Endothelial cell of umbilical vein (primary cell): ENCODE data around the gene WDR37. TPM values are rescaled to one million over a fixed set of nuclear protein-coding genes. Genes with fewer than 3 reads are reported as not detected.

Experiments
- BruUV-seq: library from RNA; stranded (reverse); fragments of 400-500 nt; replicated peaks from 2 replicates; lab custom pipeline; 2021; lab: Mats Ljungman, UMichigan
- CTCF ChIA-PET: fragments of 300-600, 350-600 bp; sonication (Branson Sonifier 250); formaldehyde crosslinking; loops from one replicate; lab custom pipeline; 2021; ENCODE audit warnings: antibody characterized with exemption, inconsistent platforms; lab: Charles Lee
- POLR2A ChIA-PET: fragments of 300-600, 350-600 bp; sonication (Branson Sonifier 250); formaldehyde crosslinking; loops from one replicate; lab custom pipeline; 2021; ENCODE audit warnings: antibody characterized with exemption, inconsistent platforms; lab: Charles Lee
- DNase-seq: peaks from one replicate; pipeline ENCODE4 v3.0.0-alpha.2; 2011; ENCODE audit warnings: low read depth, low spot score
- FAIRE-seq: peaks from 2 replicates; lab custom pipeline; 2011; peaks lifted over from hg19 to GRCh38; lab: Jason Lieb, UNC
- H2AFZ ChIP-seq: 2 replicates; pipeline ENCODE4 v1.6.0; 2012; ENCODE audit warnings: low read depth, low read length, control low read depth, inconsistent platforms
- H3K27ac ChIP-seq: 2 replicates; pipeline ENCODE4 v1.5.1; 2011; ENCODE audit warnings: low read depth, mild to moderate bottlenecking, control low read depth, low read length, moderate library complexity; ENCODE audit not compliant: insufficient read depth
- H3K27me3 ChIP-seq, 2 experiments: 2 replicates each; pipeline versions ENCODE4 v1.6.0 to v1.6.1; 2011; ENCODE audit warnings: low read length in 2 of 2, mixed read lengths in 1 of 2; ENCODE audit not compliant: control insufficient read depth in 2 of 2, insufficient read depth in 2 of 2
- H3K36me3 ChIP-seq, 2 experiments: 2 replicates in 1 of 2; 3 replicates in 1 of 2; pipeline ENCODE4 v1.5.1; 2011; ENCODE audit warnings: low read length in 2 of 2, mild to moderate bottlenecking in 1 of 2, moderate library complexity in 1 of 2; ENCODE audit not compliant: control insufficient read depth in 2 of 2, insufficient read depth in 2 of 2; ENCODE audit errors: extremely low read depth in 1 of 2
- H3K4me1 ChIP-seq: 3 replicates; pipeline ENCODE4 v1.5.1; 2011; ENCODE audit warnings: mild to moderate bottlenecking, low read length; ENCODE audit not compliant: control insufficient read depth, insufficient read depth; ENCODE audit errors: extremely low read depth
- H3K4me2 ChIP-seq: 2 replicates; pipeline ENCODE4 v1.6.1; 2011; ENCODE audit warnings: low read length, control low read depth, mixed read lengths; ENCODE audit not compliant: insufficient read depth
- H3K4me3 ChIP-seq, 3 experiments: fragments of 200-600 bp in 1 of 3; sonication (generic), shearing (Covaris generic) in 1 of 3; replicated peaks in 1 of 3; 2 replicates each; pipeline ENCODE4 v1.5.1; 2011 to 2016; ENCODE audit warnings: control low read depth in 3 of 3, low read length in 3 of 3, mild to moderate bottlenecking in 2 of 3, inconsistent platforms in 1 of 3, low read depth in 1 of 3, moderate library complexity in 1 of 3; ENCODE audit not compliant: insufficient read depth in 1 of 3
- H3K79me2 ChIP-seq: 2 replicates; pipeline ENCODE4 v1.6.0; 2012; ENCODE audit warnings: low read length, inconsistent platforms; ENCODE audit not compliant: control insufficient read depth, insufficient read depth
- H3K9ac ChIP-seq: replicated peaks from 2 replicates; pipeline ENCODE3; 2011; ENCODE audit warnings: low read length, control low read depth; ENCODE audit not compliant: insufficient read depth; ENCODE audit errors: extremely low read depth
- H3K9me1 ChIP-seq: replicated peaks from 3 replicates; pipeline ENCODE4 v1.6.0; 2011; ENCODE audit warnings: mild to moderate bottlenecking, low read length; ENCODE audit not compliant: control insufficient read depth, insufficient read depth; ENCODE audit errors: extremely low read depth
- H3K9me3 ChIP-seq: replicated peaks from 2 replicates; pipeline ENCODE4 v1.5.1; 2012; ENCODE audit warnings: low read length, inconsistent platforms; ENCODE audit not compliant: control insufficient read depth, insufficient read depth
- H4K20me1 ChIP-seq: replicated peaks from 2 replicates; pipeline ENCODE3; 2011; ENCODE audit warnings: mild to moderate bottlenecking, low read length; ENCODE audit not compliant: control insufficient read depth, insufficient read depth; ENCODE audit errors: extremely low read depth
- EZH2 ChIP-seq: IDR thresholded peaks from 2 replicates; pipeline ENCODE4 v1.6.1; 2012; ENCODE audit warnings: borderline replicate concordance, low read depth, mild to moderate bottlenecking, moderate library complexity, low read length, inconsistent platforms; ENCODE audit not compliant: severe bottlenecking
- FOS ChIP-seq: IDR thresholded peaks from 2 replicates; pipeline ENCODE4 v1.6.1; 2011; ENCODE audit warnings: mild to moderate bottlenecking, low read length, moderate library complexity, borderline replicate concordance; ENCODE audit not compliant: insufficient read depth
- GATA2 ChIP-seq: IDR thresholded peaks from 2 replicates; pipeline ENCODE4 v1.7.0; 2011; ENCODE audit warnings: low read depth, mild to moderate bottlenecking, moderate library complexity, mixed read lengths, low read length; ENCODE audit not compliant: insufficient read length, insufficient read depth
- JUN ChIP-seq: IDR thresholded peaks from 2 replicates; pipeline ENCODE4 v1.6.1; 2011; ENCODE audit warnings: borderline replicate concordance, low read depth; ENCODE audit not compliant: insufficient read length, insufficient read depth
- MYC ChIP-seq: IDR thresholded peaks from one replicate; pipeline ENCODE4 v1.6.1; 2011; ENCODE audit warnings: mild to moderate bottlenecking, low read depth, low read length
- POLR2A ChIP-seq: IDR thresholded peaks from 2 replicates; pipeline ENCODE4 v1.6.1; 2012; ENCODE audit warnings: low read depth, mild to moderate bottlenecking, control low read depth, low read length
- POLR2AphosphoS5 ChIP-seq: IDR thresholded peaks from 2 replicates; pipeline ENCODE4 v1.6.1; 2012; ENCODE audit warnings: low read depth, mild to moderate bottlenecking, control low read depth, low read length, moderate library complexity; ENCODE audit not compliant: insufficient read depth
- dilution Hi-C: fragments of 300-500 bp; cut with MboI; formaldehyde crosslinking; loops from one replicate; pipeline ENCODE4 v1.15.0; 2019; ENCODE audit warnings: low sequenced_read_pairs; ENCODE audit not compliant: extremely low pct_ligation_motif_present
- intact Hi-C: fragments of 100-400 bp; cut with micrococcal nuclease; formaldehyde crosslinking; loops from one replicate; pipeline ENCODE4 v1.10.0; 2022
- polyA plus RNA-seq, 4 experiments: library from polyadenylated mRNA; depleted of rRNA in 3 of 4; stranded (reverse) in 3 of 4; unstranded in 1 of 4; fragments of >200 nt; gene quantifications; 2 replicates each; pipeline versions ENCODE4 v1.2.1 to v1.2.3, GENCODE V29; 2011 to 2012; ENCODE audit warnings: missing spikeins in 1 of 4
- total RNA-seq: library from RNA; stranded (reverse); gene quantifications from 2 replicates; pipeline ENCODE4 v1.2.3, GENCODE V29; 2021
- TF ChIP-seq, protein P1 (sequence below), 2 donors: IDR thresholded peaks; 1 replicate in 1 of 2; 2 replicates in 1 of 2; pipeline ENCODE4 v1.5.1; 2011; ENCODE audit warnings: low read length in 2 of 2, mild to moderate bottlenecking in 2 of 2, moderate library complexity in 2 of 2, control low read depth in 1 of 2, inconsistent platforms in 1 of 2, low read depth in 1 of 2; ENCODE audit not compliant: insufficient read depth in 1 of 2; ENCODE audit errors: extremely low read depth in 1 of 2
- TF ChIP-seq, protein P2 (sequence below): IDR thresholded peaks from 2 replicates; pipeline ENCODE4 v1.6.1; 2011; ENCODE audit not compliant: insufficient read depth, insufficient read length

The WDR37 gene
- total and polyA plus RNA-seq, 2 donors (not counting 3 experiments of a cell fraction or from before 2014, with no cell fraction given): 21.7 to 25.5 TPM

DNA sequence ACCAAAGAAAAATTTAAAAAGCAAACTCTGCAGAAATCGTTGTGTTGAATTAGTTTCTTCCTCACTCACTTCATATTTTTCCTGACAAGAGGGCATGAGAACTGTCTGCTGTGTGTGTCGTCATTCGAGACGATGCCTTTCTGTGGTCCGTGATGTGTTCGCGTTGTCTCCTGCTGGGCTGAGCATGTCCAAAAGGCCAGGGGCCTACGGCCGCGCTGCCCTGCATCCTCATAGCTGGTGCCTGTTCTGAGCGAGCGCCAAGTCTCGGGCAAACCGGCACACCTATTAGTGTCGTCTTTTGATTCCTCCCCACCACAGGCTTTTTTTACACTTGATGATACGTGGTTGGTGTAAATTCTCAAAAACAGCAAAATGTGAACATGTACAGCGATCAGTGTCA, 27.4 kb downstream of the WDR37 start:
- Histone ChIP-seq H3K4me3 (no peak overlapping the region), H3K36me3 (peaks cover 13 to 31% of the 10 kb centered on the region in 2 experiments), H3K27me3 (no peaks in the 10 kb centered on the region), H3K9ac (no peak overlapping the region), H3K79me2 (peaks cover 1% of the 10 kb centered on the region), H3K9me3 (no peaks in the 10 kb centered on the region), H3K4me1 (no peaks in the 10 kb centered on the region), H3K27ac (no peak overlapping the region), H4K20me1 (no peaks in the 10 kb centered on the region), H2AFZ (no peak overlapping the region), H3K9me1 (no peaks in the 10 kb centered on the region), H3K4me2 (no peak overlapping the region)
- BruUV-seq: no TSS peak
- dilution Hi-C loops: no loop called here
- FAIRE-seq (no peak), DNase-seq (no peak)
- intact Hi-C loops: no loop called here
- CTCF ChIA-PET: no interaction called here
- TF ChIP-seq POLR2A (no peak), EZH2 (no peak), GATA2 (no peak), JUN (no peak), FOS (no peak), MYC (no peak), POLR2AphosphoS5 (no peak)
- TF ChIP-seq, protein P1, sequence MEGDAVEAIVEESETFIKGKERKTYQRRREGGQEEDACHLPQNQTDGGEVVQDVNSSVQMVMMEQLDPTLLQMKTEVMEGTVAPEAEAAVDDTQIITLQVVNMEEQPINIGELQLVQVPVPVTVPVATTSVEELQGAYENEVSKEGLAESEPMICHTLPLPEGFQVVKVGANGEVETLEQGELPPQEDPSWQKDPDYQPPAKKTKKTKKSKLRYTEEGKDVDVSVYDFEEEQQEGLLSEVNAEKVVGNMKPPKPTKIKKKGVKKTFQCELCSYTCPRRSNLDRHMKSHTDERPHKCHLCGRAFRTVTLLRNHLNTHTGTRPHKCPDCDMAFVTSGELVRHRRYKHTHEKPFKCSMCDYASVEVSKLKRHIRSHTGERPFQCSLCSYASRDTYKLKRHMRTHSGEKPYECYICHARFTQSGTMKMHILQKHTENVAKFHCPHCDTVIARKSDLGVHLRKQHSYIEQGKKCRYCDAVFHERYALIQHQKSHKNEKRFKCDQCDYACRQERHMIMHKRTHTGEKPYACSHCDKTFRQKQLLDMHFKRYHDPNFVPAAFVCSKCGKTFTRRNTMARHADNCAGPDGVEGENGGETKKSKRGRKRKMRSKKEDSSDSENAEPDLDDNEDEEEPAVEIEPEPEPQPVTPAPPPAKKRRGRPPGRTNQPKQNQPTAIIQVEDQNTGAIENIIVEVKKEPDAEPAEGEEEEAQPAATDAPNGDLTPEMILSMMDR (IDR thresholded peaks at IDR 0.05; ENCODE audit: extremely low read depth in 1 of 2, insufficient read depth in 1 of 2, low read depth in 1 of 2, low read length in 2 of 2): no peak
- TF ChIP-seq, protein P2, sequence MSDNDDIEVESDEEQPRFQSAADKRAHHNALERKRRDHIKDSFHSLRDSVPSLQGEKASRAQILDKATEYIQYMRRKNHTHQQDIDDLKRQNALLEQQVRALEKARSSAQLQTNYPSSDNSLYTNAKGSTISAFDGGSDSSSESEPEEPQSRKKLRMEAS: no peak
- POLR2A ChIA-PET: no interaction called here
